HCT116 (cell line): ENCODE measurements around the gene DDRGK1. TPM values are rescaled to one million over a fixed set of nuclear protein-coding genes. Genes with fewer than 3 reads are reported as not detected.

Experiments used
- ATAC-seq: fragments of 200-7000 bp; cut with Tn5 transposase; 2 replicates; pipeline ENCODE4 v1.9.1; 2020; ENCODE audit warnings: mild to moderate bottlenecking, moderate library complexity
- BruUV-seq: library from RNA; stranded (reverse); fragments of 400-500 nt; replicated peaks from 2 replicates; lab custom pipeline; 2021; lab: Mats Ljungman, UMichigan
- CTCF ChIA-PET: fragments of 300-600 bp; sonication (Branson Sonifier 250); formaldehyde crosslinking; loops from one replicate; lab custom pipeline; 2021; ENCODE audit warnings: antibody characterized with exemption; lab: Charles Lee
- POLR2A ChIA-PET: fragments of 300-600, 350-600 bp; sonication (Branson Sonifier 250); formaldehyde crosslinking; loops from one replicate; lab custom pipeline; 2021; ENCODE audit warnings: antibody characterized with exemption; lab: Charles Lee
- RAD21 ChIA-PET, 2 experiments: fragments of 300-600 bp; sonication (Branson Sonifier 250); formaldehyde crosslinking; loops; one replicate each; lab custom pipeline; 2023; ENCODE audit warnings: low total read pairs in 2 of 2; ENCODE audit not compliant: uncharacterized antibody in 2 of 2, unreplicated experiment in 2 of 2, low non-redundant PET in 1 of 2; lab: Charles Lee
- DNase-seq: peaks from one replicate; pipeline ENCODE4 v3.0.0-alpha.2; 2010; ENCODE audit warnings: low read depth, low spot score
- H2AFZ ChIP-seq: fragments of 200-600 bp; shearing (Covaris generic), sonication (generic); 2 replicates; pipeline ENCODE4 v1.6.1; 2017; ENCODE audit warnings: low read depth, mixed run types, mixed read lengths, antibody characterized with exemption, low read length; ENCODE audit not compliant: poor library complexity, severe bottlenecking
- H3K27ac ChIP-seq: 2 replicates; pipeline ENCODE4 v1.5.1; 2012; ENCODE audit warnings: low read depth, low read length
- H3K27me3 ChIP-seq: fragments of 200-600 bp; sonication (generic); 2 replicates; pipeline ENCODE4 v1.6.1; 2016; ENCODE audit warnings: mixed run types, low read length, mixed read lengths; ENCODE audit not compliant: insufficient read depth
- H3K36me3 ChIP-seq, 2 experiments: fragments of 200-500 bp in 1 of 2; fragments of 200-600 bp in 1 of 2; sonication (Bioruptor generic) in 1 of 2; sonication (generic) in 1 of 2; 2 replicates each; pipeline versions ENCODE4 v1.5.1 to v1.6.1; 2014 to 2016; ENCODE audit warnings: low read length in 2 of 2, inconsistent platforms in 1 of 2, mixed read lengths in 1 of 2, mixed run types in 1 of 2; ENCODE audit not compliant: insufficient read depth in 2 of 2, control insufficient read depth in 1 of 2
- H3K4me1 ChIP-seq, 2 experiments: fragments of 200-600 bp in 1 of 2; sonication (generic) in 1 of 2; 2 replicates each; pipeline versions ENCODE4 v1.5.1 to v1.6.1; 2012 to 2017; ENCODE audit warnings: low read length in 2 of 2, inconsistent platforms in 1 of 2, mild to moderate bottlenecking in 1 of 2, mixed read lengths in 1 of 2, mixed run types in 1 of 2, moderate library complexity in 1 of 2; ENCODE audit not compliant: insufficient read depth in 2 of 2, control insufficient read depth in 1 of 2
- H3K4me2 ChIP-seq: fragments of 200-600 bp; sonication (generic); 2 replicates; pipeline ENCODE4 v1.6.1; 2017; ENCODE audit warnings: mixed run types, low read length, mixed read lengths
- H3K4me3 ChIP-seq, 2 experiments: fragments of 200-600 bp in 1 of 2; sonication (generic) in 1 of 2; replicated peaks in 1 of 2; 2 replicates each; pipeline ENCODE4 v1.5.1; 2011 to 2016; ENCODE audit warnings: low read length in 2 of 2, control low read depth in 1 of 2, low read depth in 1 of 2, mild to moderate bottlenecking in 1 of 2, mixed read lengths in 1 of 2, mixed run types in 1 of 2
- H3K79me2 ChIP-seq: fragments of 200-600 bp; sonication (generic); 2 replicates; pipeline ENCODE4 v1.6.1; 2017; ENCODE audit warnings: mild to moderate bottlenecking, mixed run types, low read length, moderate library complexity, mixed read lengths; ENCODE audit not compliant: insufficient read depth
- H3K9ac ChIP-seq: fragments of 200-600 bp; sonication (generic); 2 replicates; pipeline ENCODE4 v1.6.1; 2016; ENCODE audit warnings: low read length, mixed read lengths
- H3K9me2 ChIP-seq: fragments of 200-600 bp; sonication (generic), shearing (Covaris generic); 2 replicates; pipeline ENCODE4 v1.6.1; 2017; ENCODE audit warnings: mixed run types, mild to moderate bottlenecking, moderate library complexity; ENCODE audit not compliant: insufficient read depth
- H3K9me3 ChIP-seq, 2 experiments: fragments of 200-500 bp in 1 of 2; fragments of 200-600 bp in 1 of 2; sonication (Bioruptor generic) in 1 of 2; sonication (generic) in 1 of 2; 2 replicates each; pipeline ENCODE4 v1.6.1; 2014 to 2017; ENCODE audit warnings: low read length in 2 of 2, mixed read lengths in 2 of 2, inconsistent platforms in 1 of 2, low read depth in 1 of 2, mild to moderate bottlenecking in 1 of 2, mixed run types in 1 of 2, moderate library complexity in 1 of 2; ENCODE audit not compliant: control insufficient read depth in 1 of 2, insufficient read depth in 1 of 2
- H4K20me1 ChIP-seq: fragments of 200-600 bp; sonication (generic), shearing (Covaris generic); 2 replicates; pipeline ENCODE4 v1.6.1; 2017; ENCODE audit warnings: mixed run types, mild to moderate bottlenecking, moderate library complexity; ENCODE audit not compliant: insufficient read depth
- CBX3 ChIP-seq: IDR thresholded peaks from 2 replicates; pipeline ENCODE4 v1.6.1; 2012; ENCODE audit warnings: low read depth
- CEBPB ChIP-seq: IDR thresholded peaks from 2 replicates; pipeline ENCODE4 v1.6.1; 2012; ENCODE audit warnings: low read depth
- EZH2phosphoT487 ChIP-seq: fragments of 200-600 bp; IDR thresholded peaks from 2 replicates; pipeline ENCODE4 v1.6.1; 2018; ENCODE audit warnings: antibody characterized with exemption, borderline replicate concordance
- MAX ChIP-seq: IDR thresholded peaks from 2 replicates; pipeline ENCODE4 v1.6.1; 2012
- POLR2A ChIP-seq: IDR thresholded peaks from 2 replicates; pipeline ENCODE4 v1.7.0; 2011; ENCODE audit warnings: borderline replicate concordance; ENCODE audit not compliant: insufficient read depth, insufficient read length; ENCODE audit errors: extremely low read depth
- POLR2AphosphoS5 ChIP-seq: IDR thresholded peaks from 2 replicates; pipeline ENCODE4 v1.6.1; 2011; ENCODE audit warnings: mild to moderate bottlenecking, low read depth, low read length, moderate library complexity
- SIN3A ChIP-seq: IDR thresholded peaks from 2 replicates; pipeline ENCODE4 v1.6.1; 2012; ENCODE audit warnings: low read depth
- SP1 ChIP-seq: IDR thresholded peaks from 2 replicates; pipeline ENCODE4 v1.6.1; 2012; ENCODE audit warnings: low read depth
- SRF ChIP-seq: IDR thresholded peaks from 2 replicates; pipeline ENCODE4 v1.6.1; 2012; ENCODE audit warnings: low read depth
- TCF7L2 ChIP-seq: IDR thresholded peaks from 2 replicates; pipeline ENCODE4 v1.7.0; 2011; ENCODE audit warnings: borderline replicate concordance, inconsistent platforms; ENCODE audit not compliant: insufficient read depth, insufficient read length; ENCODE audit errors: extremely low read depth
- ZNF274 ChIP-seq: fragments of 200-500 bp; sonication (Bioruptor generic); IDR thresholded peaks from 2 replicates; pipeline ENCODE4 v1.6.1; 2014; ENCODE audit warnings: mild to moderate bottlenecking, low read depth, low read length, inconsistent platforms
- intact Hi-C: fragments of 100-400 bp; cut with micrococcal nuclease; formaldehyde crosslinking; loops from 2 replicates; pipeline ENCODE4 v1.10.0; 2022
- total RNA-seq: library from RNA; stranded (reverse); gene quantifications from one replicate; pipeline ENCODE4 v1.2.1, GENCODE V29; 2021; ENCODE audit not compliant: unreplicated experiment
- TF ChIP-seq, protein P1 (sequence below): IDR thresholded peaks from 2 replicates; pipeline ENCODE4 v1.6.1; 2011; ENCODE audit warnings: mild to moderate bottlenecking, low read length, moderate library complexity; ENCODE audit not compliant: insufficient replicate concordance; ENCODE audit errors: extremely low read depth

Gene DDRGK1
- total RNA-seq, 1 experiment from 2014 or later, result 45.8 TPM

DNA sequence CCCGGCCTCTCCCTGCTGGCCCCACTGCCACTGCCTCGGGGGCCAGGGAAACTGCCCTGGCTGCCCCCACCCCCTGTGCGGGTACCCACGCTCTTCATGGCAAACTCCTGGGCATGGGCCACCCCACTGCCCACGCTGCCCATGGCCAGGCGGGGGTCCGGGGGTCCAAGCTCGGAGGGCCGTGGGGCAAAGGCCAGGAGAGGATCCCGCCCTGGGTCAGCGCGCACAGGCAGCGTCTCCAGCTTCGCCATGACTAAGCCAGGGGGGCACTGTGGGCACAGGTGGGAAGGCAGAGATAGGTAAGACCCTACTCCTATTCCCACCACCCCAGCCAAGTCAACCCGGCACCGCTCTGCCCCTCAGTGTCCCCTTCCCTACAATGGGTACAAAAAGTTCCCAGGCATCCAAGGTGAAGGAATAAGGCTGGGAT is 37.6 kb downstream of the DDRGK1 start:
- intact Hi-C loops, result no loop called here
- ATAC-seq, result no peak
- no TSS peak for BruUV-seq

More for the DNA sequence above, 37.6 kb downstream of the DDRGK1 start:
- H2AFZ ChIP-seq, result no peak overlapping the region
- no peak overlapping the region for H3K27ac ChIP-seq
- H3K27me3 ChIP-seq, result no peaks in the 10 kb centered on the region
- no peaks in the 10 kb centered on the region for H3K36me3 ChIP-seq
- no peak overlapping the region for H3K4me2 ChIP-seq
- RAD21 ChIA-PET, result no interaction called here
- DNase-seq, result no peak
- no peaks in the 10 kb centered on the region for H4K20me1 ChIP-seq
- CTCF ChIA-PET, result interaction anchor here (0.6 kb wide), 1 partner anchor 544 kb away, joined by 3 read pairs; no protein-coding TSS in a partner anchor
- no peaks in the 10 kb centered on the region for H3K9me2 ChIP-seq
- H3K4me1 ChIP-seq, result no peaks in the 10 kb centered on the region
- no peak overlapping the region for H3K9ac ChIP-seq
- H3K9me3 ChIP-seq, result no peaks in the 10 kb centered on the region
- POLR2A ChIA-PET, result interaction anchor here (0.8 kb wide), 1 partner anchor 573 kb away, joined by 3 read pairs; no protein-coding TSS in a partner anchor
- H3K4me3 ChIP-seq, result no peak overlapping the region
- H3K79me2 ChIP-seq, result no peaks in the 10 kb centered on the region
- no peak for TF ChIP-seq SRF
- TF ChIP-seq ZNF274, result no peak
- TF ChIP-seq POLR2A, result no peak
- TF ChIP-seq POLR2AphosphoS5, result no peak
- TF ChIP-seq CEBPB, result no peak
- no peak for TF ChIP-seq TCF7L2
- no peak for TF ChIP-seq MAX
- TF ChIP-seq, protein P1, sequence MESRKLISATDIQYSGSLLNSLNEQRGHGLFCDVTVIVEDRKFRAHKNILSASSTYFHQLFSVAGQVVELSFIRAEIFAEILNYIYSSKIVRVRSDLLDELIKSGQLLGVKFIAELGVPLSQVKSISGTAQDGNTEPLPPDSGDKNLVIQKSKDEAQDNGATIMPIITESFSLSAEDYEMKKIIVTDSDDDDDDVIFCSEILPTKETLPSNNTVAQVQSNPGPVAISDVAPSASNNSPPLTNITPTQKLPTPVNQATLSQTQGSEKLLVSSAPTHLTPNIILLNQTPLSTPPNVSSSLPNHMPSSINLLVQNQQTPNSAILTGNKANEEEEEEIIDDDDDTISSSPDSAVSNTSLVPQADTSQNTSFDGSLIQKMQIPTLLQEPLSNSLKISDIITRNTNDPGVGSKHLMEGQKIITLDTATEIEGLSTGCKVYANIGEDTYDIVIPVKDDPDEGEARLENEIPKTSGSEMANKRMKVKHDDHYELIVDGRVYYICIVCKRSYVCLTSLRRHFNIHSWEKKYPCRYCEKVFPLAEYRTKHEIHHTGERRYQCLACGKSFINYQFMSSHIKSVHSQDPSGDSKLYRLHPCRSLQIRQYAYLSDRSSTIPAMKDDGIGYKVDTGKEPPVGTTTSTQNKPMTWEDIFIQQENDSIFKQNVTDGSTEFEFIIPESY, result no peak
- no peak for TF ChIP-seq EZH2phosphoT487
- TF ChIP-seq SIN3A, result no peak
- TF ChIP-seq SP1, result no peak
- TF ChIP-seq CBX3, result no peak
